OCI-LY3 (cell line): ENCODE measurements around the gene MDFI.

Experiments used
- H2AFZ ChIP-seq: fragments of 200-600, 300-600 bp; shearing (Covaris generic); 2 replicates; pipeline ENCODE4 v1.6.0; 2014; ENCODE audit warnings: antibody characterized with exemption, low read depth, low read length
- H3K27ac ChIP-seq: fragments of 200-600, 300-600 bp; sonication (generic); 2 replicates; pipeline ENCODE4 v1.5.1; 2014; ENCODE audit warnings: mild to moderate bottlenecking, low read length, moderate library complexity, mixed read lengths
- H3K27me3 ChIP-seq: fragments of 200-600, 300-600 bp; sonication (generic); 2 replicates; pipeline ENCODE4 v1.6.1; 2014; ENCODE audit warnings: low read depth, low read length, mixed read lengths
- H3K36me3 ChIP-seq: fragments of 200-600, 300-600 bp; sonication (generic); replicated peaks from 2 replicates; pipeline ENCODE3; 2014; ENCODE audit warnings: low read depth, low read length, mixed read lengths
- H3K4me1 ChIP-seq: fragments of 300-600, 200-600 bp; sonication (generic); 2 replicates; pipeline ENCODE4 v1.6.1; 2014; ENCODE audit warnings: low read length, mixed read lengths
- H3K4me2 ChIP-seq: fragments of 200-600, 300-600 bp; sonication (generic); 2 replicates; pipeline ENCODE4 v1.6.1; 2014; ENCODE audit warnings: low read length, mixed read lengths
- H3K4me3 ChIP-seq: fragments of 300-600, 200-600 bp; sonication (generic); 2 replicates; pipeline ENCODE4 v1.5.1; 2014; ENCODE audit warnings: antibody characterized with exemption, mild to moderate bottlenecking, low read length, moderate library complexity
- H3K79me2 ChIP-seq: fragments of 300-600, 200-600 bp; shearing (Covaris generic); 2 replicates; pipeline ENCODE4 v1.6.1; 2014; ENCODE audit warnings: mild to moderate bottlenecking, low read length, mixed read lengths
- H3K9ac ChIP-seq: fragments of 300-600, 200-600 bp; shearing (Covaris generic); 2 replicates; pipeline ENCODE4 v1.6.0; 2014; ENCODE audit warnings: mild to moderate bottlenecking, low read length, moderate library complexity
- H3K9me3 ChIP-seq: fragments of 200-600, 300-600 bp; shearing (Covaris generic); 2 replicates; pipeline ENCODE4 v1.6.1; 2014; ENCODE audit warnings: low read length, mixed read lengths; ENCODE audit not compliant: insufficient read depth
- H4K20me1 ChIP-seq: fragments of 200-600, 300-600 bp; sonication (generic); 2 replicates; pipeline ENCODE4 v1.6.1; 2016; ENCODE audit warnings: low read length, mixed read lengths; ENCODE audit not compliant: insufficient read depth
- EZH2phosphoT487 ChIP-seq: fragments of 200-600 bp; shearing (Covaris generic); IDR thresholded peaks from 2 replicates; pipeline ENCODE4 v1.6.1; 2018; ENCODE audit warnings: antibody characterized with exemption, mixed run types, low read depth
- TF ChIP-seq, protein P1 (sequence below): fragments of 200-600, 300-600 bp; sonication (generic); IDR thresholded peaks from 2 replicates; pipeline ENCODE4 v1.5.1; 2014; ENCODE audit warnings: antibody characterized with exemption, low read length, low read depth

MDFI gene

DNA sequence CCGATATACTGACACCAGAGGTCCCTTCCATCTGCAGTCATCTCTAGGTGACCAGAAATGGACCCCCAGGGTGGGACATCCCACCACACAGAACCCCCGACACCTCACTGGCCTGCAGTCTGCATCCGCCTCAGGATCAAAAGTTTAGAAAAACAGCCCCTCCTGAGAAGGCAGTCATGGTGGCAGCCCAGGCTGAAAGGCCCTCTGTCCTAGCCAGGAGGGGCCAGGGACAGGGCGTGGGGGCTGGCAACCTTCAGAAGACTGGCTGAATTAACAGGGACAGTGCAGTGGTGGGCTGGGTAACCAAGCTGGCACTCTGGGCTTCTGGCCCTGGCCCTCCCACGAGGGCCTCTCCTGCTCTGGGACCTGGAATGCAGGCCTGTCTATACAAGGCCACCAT lies 34.3 kb upstream of the MDFI start:
- Histone ChIP-seq H3K9me3 (no peaks in the 10 kb centered on the region), H3K79me2 (no peaks in the 10 kb centered on the region), H3K36me3 (peaks cover 3% of the 10 kb centered on the region), H3K27me3 (peaks cover 12% of the 10 kb centered on the region), H3K9ac (no peak overlapping the region), H3K27ac (no peak overlapping the region), H3K4me1 (peaks cover 10% of the 10 kb centered on the region), H3K4me2 (no peak overlapping the region), H3K4me3 (no peak overlapping the region), H4K20me1 (no peaks in the 10 kb centered on the region), H2AFZ (no peak overlapping the region)
- TF ChIP-seq, protein P1, sequence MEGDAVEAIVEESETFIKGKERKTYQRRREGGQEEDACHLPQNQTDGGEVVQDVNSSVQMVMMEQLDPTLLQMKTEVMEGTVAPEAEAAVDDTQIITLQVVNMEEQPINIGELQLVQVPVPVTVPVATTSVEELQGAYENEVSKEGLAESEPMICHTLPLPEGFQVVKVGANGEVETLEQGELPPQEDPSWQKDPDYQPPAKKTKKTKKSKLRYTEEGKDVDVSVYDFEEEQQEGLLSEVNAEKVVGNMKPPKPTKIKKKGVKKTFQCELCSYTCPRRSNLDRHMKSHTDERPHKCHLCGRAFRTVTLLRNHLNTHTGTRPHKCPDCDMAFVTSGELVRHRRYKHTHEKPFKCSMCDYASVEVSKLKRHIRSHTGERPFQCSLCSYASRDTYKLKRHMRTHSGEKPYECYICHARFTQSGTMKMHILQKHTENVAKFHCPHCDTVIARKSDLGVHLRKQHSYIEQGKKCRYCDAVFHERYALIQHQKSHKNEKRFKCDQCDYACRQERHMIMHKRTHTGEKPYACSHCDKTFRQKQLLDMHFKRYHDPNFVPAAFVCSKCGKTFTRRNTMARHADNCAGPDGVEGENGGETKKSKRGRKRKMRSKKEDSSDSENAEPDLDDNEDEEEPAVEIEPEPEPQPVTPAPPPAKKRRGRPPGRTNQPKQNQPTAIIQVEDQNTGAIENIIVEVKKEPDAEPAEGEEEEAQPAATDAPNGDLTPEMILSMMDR, result no peak
- TF ChIP-seq EZH2phosphoT487, result no peak

DNA sequence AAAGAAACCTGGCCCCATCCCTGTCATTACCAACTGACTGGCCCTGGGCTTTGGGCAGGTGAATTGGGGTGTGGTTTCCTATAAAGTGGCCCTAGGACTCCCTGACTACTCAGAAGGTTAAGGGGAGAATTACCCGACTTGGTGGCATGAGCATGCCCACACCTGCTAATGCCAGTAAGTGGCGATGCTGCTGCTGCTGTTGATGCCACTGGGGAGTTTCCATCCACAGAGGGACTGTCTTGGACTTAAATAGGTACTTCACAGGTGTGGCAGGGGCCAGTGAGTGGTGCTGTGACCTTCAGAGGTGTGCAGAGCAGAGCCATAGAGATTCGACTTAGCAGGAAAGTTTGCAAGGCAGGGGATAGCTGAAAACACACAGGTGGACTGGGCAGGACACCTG lies 32.6 kb upstream of the MDFI start:
- H3K27ac ChIP-seq, result no peak overlapping the region
- peaks cover 3% of the 10 kb centered on the region for H3K36me3 ChIP-seq
- H2AFZ ChIP-seq, result no peak overlapping the region
- H3K9ac ChIP-seq, result no peak overlapping the region
- H3K27me3 ChIP-seq, result peaks cover 12% of the 10 kb centered on the region
- no peak for TF ChIP-seq EZH2phosphoT487
- TF ChIP-seq, protein P1, result no peak
- no peak overlapping the region for H3K4me3 ChIP-seq
- no peaks in the 10 kb centered on the region for H4K20me1 ChIP-seq
- no peaks in the 10 kb centered on the region for H3K79me2 ChIP-seq
- H3K9me3 ChIP-seq, result no peaks in the 10 kb centered on the region
- peaks cover 10% of the 10 kb centered on the region for H3K4me1 ChIP-seq
- H3K4me2 ChIP-seq, result no peak overlapping the region

DNA sequence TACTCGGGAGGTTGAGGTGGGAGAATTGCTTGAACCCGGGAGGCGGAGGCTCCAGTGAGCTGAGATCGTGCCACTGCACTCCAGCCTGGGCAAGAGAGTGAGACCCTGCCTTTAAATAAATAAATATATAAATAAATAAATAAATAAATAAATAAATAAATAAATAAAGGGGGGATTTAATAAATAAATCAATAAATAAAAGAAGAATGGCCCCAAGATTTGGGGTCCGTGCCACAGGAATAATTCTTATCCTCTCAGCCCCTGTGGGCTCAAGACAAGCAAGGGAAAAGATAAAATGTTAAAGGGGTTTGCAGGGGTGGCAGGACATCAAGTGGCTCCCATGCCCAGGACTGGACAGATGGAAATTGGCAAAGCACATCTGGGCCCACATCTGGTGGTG lies 31.2 kb upstream of the MDFI start:
- H3K4me3 ChIP-seq, result no peak overlapping the region
- TF ChIP-seq EZH2phosphoT487, result no peak
- TF ChIP-seq, protein P1, result no peak
- no peaks in the 10 kb centered on the region for H3K36me3 ChIP-seq
- no peaks in the 10 kb centered on the region for H4K20me1 ChIP-seq
- no peak overlapping the region for H3K9ac ChIP-seq
- H3K27ac ChIP-seq, result no peak overlapping the region
- H3K9me3 ChIP-seq, result no peaks in the 10 kb centered on the region
- H3K79me2 ChIP-seq, result no peaks in the 10 kb centered on the region
- peaks cover 12% of the 10 kb centered on the region for H3K27me3 ChIP-seq
- no peak overlapping the region for H3K4me2 ChIP-seq
- H2AFZ ChIP-seq, result no peak overlapping the region
- peaks cover 10% of the 10 kb centered on the region for H3K4me1 ChIP-seq

DNA sequence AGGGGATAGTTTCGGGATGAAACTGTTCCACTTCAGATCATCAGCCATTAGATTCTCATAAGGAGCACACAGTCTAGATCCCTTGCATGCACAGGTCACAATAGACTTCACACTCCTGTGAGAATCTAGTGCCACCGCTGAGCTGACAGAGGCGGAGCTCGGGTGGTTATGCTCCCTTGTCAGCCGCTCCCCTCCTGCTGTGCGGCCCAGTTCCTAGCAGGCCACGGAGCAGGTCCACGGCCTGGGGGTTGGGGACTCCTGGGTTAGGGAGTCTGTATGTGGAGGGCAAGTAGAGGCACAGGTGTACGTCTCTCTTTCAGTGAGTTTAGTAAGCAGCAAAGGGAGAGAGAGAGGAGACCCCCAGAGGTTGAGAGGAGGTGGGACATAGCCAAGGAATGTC lies 30.5 kb upstream of the MDFI start:
- Histone ChIP-seq H3K79me2 (no peaks in the 10 kb centered on the region), H4K20me1 (no peaks in the 10 kb centered on the region), H2AFZ (no peak overlapping the region), H3K36me3 (no peaks in the 10 kb centered on the region), H3K27me3 (peaks cover 12% of the 10 kb centered on the region), H3K9me3 (no peaks in the 10 kb centered on the region), H3K27ac (no peak overlapping the region), H3K9ac (no peak overlapping the region), H3K4me1 (peaks cover 6% of the 10 kb centered on the region), H3K4me3 (no peak overlapping the region), H3K4me2 (no peak overlapping the region)
- TF ChIP-seq, protein P1, result no peak
- TF ChIP-seq EZH2phosphoT487, result no peak
